ENCODE results near the gene PSMD1. TPM values are rescaled to one million over a fixed set of nuclear protein-coding genes. Genes with fewer than 3 reads are reported as not detected.
"Not testable (repeated sequence)": the region's sequence is repeated elsewhere in the genome, so short reads cannot be mapped to it uniquely, and the experiment has no call there.

The PSMD1 gene
- total RNA-seq, 1 experiment from 2014 or later = 164 TPM

GRCh38 chr2:231174211-231174651 is 117.6 kb downstream of the PSMD1 start:
- Histone ChIP-seq H3K36me3 (peaks cover 60% of the 10 kb centered on the region), H3K4me3 (no peak overlapping the region), H3K4me1 (replicated peaks) (peaks cover under 1% of the 10 kb centered on the region; the same call in 1 of the 2 replicates), H3K27me3 (replicated peaks) (no peaks in the 10 kb centered on the region), H3K9me3 (replicated peaks) (no peaks in the 10 kb centered on the region), H3K27ac (no peak overlapping the region)
- no peak for DNase-seq (ENCODE audit: low read depth in 1 of 2, low spot score in 2 of 2)

DNA sequence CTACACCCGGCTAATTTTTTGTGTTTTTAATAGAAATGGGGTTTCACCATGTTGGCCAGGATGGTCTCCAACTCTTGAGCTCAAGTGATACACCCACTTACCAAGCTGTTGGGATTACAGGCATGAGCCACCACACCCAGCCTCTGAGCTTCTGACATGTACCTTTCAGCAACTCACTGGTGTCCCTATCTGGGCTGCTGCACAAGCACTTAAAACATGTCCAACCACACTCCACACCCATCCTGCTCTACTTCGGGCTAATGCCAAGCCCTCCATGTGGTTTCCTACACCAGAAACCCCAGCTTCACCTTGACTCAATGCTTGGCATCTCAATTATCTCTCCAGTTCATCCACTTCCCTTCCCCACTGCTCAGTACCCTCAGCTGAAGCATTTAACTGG is 119.4 kb downstream of the PSMD1 start:
- no peak for DNase-seq (ENCODE audit: low read depth in 1 of 2, low spot score in 2 of 2)
- Histone ChIP-seq H3K4me1 (replicated peaks) (peaks cover 12% of the 10 kb centered on the region), H3K27ac (no peak overlapping the region), H3K9me3 (replicated peaks) (no peaks in the 10 kb centered on the region), H3K36me3 (peaks cover 45% of the 10 kb centered on the region), H3K4me3 (no peak overlapping the region), H3K27me3 (replicated peaks) (no peaks in the 10 kb centered on the region)

DNA sequence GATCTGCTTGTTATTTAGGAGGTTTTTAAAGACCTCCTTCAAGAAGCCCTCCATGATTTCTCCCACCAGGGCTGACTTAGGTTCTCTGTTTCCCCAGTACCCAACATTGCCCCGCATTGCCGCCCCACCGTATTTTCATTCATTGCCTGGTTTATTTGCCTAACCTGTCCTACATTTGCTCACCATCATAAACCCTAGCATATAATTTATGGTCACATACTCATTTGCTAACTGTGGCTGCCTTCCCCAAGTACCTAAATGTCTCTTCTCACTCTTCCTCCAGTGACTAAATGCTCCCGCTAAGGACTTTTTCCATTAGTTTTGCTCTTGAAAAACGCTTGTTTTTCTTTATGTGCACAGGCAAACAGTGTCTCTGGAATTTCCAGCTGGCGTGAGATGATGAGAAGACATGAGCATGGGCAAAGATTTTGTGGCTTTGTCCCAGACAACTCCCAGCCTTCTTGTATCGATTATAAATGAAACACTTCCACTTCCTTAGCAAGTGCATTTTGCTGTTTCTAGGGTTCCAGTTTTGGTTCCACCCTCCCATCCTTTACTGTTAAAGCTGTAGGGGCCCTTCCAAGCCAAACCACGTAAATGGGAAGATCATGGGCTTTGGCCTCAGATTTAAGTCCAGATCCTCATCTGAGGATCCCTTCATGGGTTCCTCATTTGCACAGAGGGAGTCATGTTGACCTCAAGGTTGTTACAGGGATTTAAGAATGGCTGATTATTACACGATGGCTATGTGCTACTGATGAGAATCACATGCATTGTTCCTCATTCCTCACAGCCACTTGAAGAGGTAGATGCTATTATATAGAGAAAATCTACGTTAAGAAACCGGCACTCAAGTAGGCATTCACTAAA is 120.7 kb downstream of the PSMD1 start:
- no peak overlapping the region for H3K4me3 ChIP-seq
- no peaks in the 10 kb centered on the region for H3K27me3 ChIP-seq (replicated peaks)
- H3K36me3 ChIP-seq = peaks cover 31% of the 10 kb centered on the region
- no peak overlapping the region for H3K27ac ChIP-seq
- peaks cover 24% of the 10 kb centered on the region for H3K4me1 ChIP-seq (replicated peaks)
- no peaks in the 10 kb centered on the region for H3K9me3 ChIP-seq (replicated peaks)
- DNase-seq (ENCODE audit: low read depth in 1 of 2, low spot score in 2 of 2) = no peak

DNA sequence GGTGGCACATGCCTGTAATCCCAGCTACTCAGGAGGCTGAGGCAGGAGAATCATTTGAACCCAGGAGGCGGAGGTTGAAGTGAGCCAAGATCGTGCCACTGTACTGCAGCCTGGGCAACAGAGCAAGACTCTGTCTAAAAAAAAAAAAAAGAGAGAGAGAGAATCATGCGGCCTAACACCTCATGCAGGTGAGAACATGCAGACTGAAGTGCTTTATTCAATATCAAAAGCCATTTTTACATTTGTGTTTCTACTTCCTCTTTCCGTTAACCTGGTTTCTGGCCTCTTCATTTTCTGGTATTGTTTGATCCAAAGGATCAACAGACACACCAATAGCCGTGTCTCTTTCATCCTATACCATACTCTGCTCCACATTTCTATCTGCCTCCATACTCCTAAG is 122.1 kb downstream of the PSMD1 start:
- H3K9me3 ChIP-seq (replicated peaks); H3K27me3 ChIP-seq (replicated peaks); DNase-seq (ENCODE audit: low read depth in 1 of 2, low spot score in 2 of 2); H3K27ac ChIP-seq; H3K4me3 ChIP-seq: not testable (repeated sequence)
- Histone ChIP-seq H3K36me3 (peaks cover 22% of the 10 kb centered on the region), H3K4me1 (replicated peaks) (peaks cover 25% of the 10 kb centered on the region)

DNA sequence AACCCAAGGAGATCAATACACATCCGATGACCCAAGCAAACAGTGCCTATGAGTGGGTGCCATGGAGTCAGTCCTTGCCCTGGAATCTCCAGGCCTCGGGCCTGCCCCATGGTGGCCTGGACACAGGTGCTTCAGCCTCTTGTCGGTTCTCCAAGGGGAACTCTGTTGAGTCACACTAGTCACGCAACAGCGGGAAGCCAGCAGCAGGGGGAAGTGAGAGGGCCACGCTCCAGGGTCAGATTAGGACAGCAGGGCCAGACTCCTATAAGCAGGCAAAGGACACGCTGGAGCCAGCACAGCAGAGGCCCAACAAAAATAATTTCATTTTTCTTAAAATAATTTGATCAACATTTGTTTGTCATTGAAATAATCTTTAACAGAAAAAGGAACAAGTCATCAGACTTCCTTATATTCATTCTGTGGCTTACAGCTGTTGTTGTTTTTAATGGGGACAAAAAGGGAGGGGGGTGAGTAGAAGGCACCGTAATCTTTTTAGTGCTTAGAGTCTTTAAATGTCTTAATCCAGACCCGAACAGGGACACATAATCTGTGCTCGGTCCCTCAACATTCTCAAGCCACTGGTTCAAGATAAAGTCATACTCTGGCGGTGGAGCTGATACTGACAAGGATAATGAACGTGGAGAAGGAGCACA is 125.3 kb downstream of the PSMD1 start:
- no peaks in the 10 kb centered on the region for H3K27me3 ChIP-seq (replicated peaks)
- no peak overlapping the region for H3K4me3 ChIP-seq
- H3K27ac ChIP-seq = no peak overlapping the region
- no peaks in the 10 kb centered on the region; the same call in 1 of the 2 replicates for H3K36me3 ChIP-seq
- peak; percentile 51 to 69 for DNase-seq (ENCODE audit: low read depth in 1 of 2, low spot score in 2 of 2)
- H3K4me1 ChIP-seq (replicated peaks) = peaks cover 30% of the 10 kb centered on the region
- no peaks in the 10 kb centered on the region for H3K9me3 ChIP-seq (replicated peaks)

DNA sequence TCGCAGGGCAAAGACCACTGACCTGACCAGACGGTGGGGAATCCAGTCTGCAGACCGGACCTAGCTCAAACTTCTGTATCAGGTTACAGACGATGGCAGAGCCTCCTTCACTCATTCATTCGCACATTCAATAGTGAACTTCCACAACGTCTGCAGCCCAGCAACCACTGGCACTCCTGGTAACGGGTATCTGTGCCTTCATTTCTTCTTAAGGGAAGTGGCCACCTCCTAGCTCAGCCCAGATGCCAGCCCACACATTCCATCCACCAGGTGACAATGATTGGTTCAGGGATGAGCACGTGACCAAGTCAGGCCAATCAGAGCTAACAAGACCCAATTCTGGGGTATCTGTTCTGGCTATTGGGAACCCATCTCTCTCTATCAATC is 125.8 kb downstream of the PSMD1 start:
- Histone ChIP-seq H3K9me3 (replicated peaks) (no peaks in the 10 kb centered on the region), H3K27me3 (replicated peaks) (no peaks in the 10 kb centered on the region), H3K27ac (no peak overlapping the region), H3K36me3 (no peaks in the 10 kb centered on the region), H3K4me3 (no peak overlapping the region), H3K4me1 (replicated peaks) (peaks cover 30% of the 10 kb centered on the region)
- no peak for DNase-seq (ENCODE audit: low read depth in 1 of 2, low spot score in 2 of 2)

DNA sequence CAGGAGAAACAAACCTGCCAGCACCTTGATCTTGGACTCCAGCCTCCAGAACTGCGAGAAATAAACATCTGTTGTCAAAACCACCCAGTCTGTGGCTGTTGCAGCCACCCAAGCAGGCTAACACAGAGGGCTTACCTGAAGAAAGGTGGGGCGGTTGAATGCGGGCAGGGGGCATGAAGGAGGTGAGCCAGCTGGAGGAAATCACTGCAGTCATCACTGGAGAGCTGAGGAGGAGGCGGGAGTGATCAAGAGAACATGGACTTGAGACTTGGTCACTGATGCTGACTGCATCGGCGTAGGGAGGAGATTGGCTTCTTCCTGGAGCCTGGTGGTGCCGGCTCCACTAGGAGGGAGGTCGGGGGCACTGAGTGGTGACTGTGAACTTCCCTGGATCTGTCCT is 127.2 kb downstream of the PSMD1 start:
- no peaks in the 10 kb centered on the region for H3K27me3 ChIP-seq (replicated peaks)
- H3K36me3 ChIP-seq = no peaks in the 10 kb centered on the region
- H3K9me3 ChIP-seq (replicated peaks) = no peaks in the 10 kb centered on the region
- H3K4me3 ChIP-seq = no peak overlapping the region
- H3K27ac ChIP-seq = no peak overlapping the region
- no peak for DNase-seq (ENCODE audit: low read depth in 1 of 2, low spot score in 2 of 2)
- peaks cover 30% of the 10 kb centered on the region for H3K4me1 ChIP-seq (replicated peaks)

DNA sequence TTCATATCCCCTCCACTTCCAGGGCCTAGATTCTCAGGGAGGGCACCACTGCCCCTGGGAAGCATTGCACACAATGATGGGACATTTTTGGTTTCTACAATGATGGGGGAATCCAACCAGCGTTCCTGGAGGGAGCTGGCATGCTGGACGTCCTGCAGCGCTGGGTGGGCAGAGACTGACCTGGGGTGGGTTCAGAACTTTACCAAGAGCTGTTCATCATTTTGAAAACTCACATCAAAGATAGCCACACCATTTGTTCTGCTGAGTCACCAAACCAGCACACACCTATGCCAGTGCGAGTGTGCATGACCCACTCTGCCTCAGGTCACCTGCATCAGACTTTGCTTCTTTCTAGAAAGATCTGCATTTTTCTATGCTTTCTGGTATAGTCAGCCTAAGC is 127.7 kb downstream of the PSMD1 start:
- Histone ChIP-seq H3K27me3 (replicated peaks) (no peaks in the 10 kb centered on the region), H3K27ac (no peak overlapping the region), H3K9me3 (replicated peaks) (no peaks in the 10 kb centered on the region), H3K36me3 (no peaks in the 10 kb centered on the region), H3K4me1 (replicated peaks) (peaks cover 29% of the 10 kb centered on the region), H3K4me3 (no peak overlapping the region)
- no peak for DNase-seq (ENCODE audit: low read depth in 1 of 2, low spot score in 2 of 2)

DNA sequence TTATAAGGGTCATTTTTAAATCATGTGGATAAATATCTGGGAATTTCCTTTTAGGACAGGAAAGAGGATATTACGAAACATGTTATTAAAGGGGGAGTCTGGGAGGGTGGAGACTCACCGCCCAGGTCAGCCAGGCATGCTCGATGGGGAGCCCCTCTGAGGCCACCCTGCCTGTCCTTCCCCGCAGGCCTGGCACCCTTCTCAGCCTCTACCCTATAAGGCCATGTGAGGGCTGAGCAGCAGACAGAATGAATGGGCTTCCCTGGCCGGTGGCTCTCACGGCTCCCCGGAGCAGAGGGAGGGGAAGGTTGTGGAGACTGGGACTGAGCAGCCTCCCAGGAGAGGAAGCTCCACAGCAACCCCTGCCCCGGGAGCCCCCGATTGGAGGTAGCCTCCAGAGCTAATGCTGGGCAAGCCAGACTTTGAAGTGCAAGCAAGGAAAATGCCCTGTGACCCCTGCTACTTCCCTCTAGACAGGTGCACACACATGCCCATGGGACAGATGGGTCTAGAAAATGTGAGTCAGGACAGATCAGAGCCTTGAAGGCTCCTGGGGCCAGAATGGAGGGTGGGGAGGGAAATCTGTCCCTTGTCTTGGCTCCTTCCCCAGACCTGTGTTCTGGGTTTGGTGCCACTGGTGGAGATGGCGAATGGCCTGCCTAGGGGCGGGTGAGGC is 128.5 kb downstream of the PSMD1 start:
- Histone ChIP-seq H3K27me3 (replicated peaks) (no peaks in the 10 kb centered on the region), H3K27ac (no peak overlapping the region), H3K4me3 (no peak overlapping the region), H3K9me3 (replicated peaks) (no peaks in the 10 kb centered on the region), H3K36me3 (no peaks in the 10 kb centered on the region), H3K4me1 (replicated peaks) (peaks cover 20% of the 10 kb centered on the region)
- DNase-seq (ENCODE audit: low read depth in 1 of 2, low spot score in 2 of 2) = no peak

- Histone ChIP-seq H3K4me1 (replicated peaks) (peaks cover 18% of the 10 kb centered on the region), H3K4me3 (no peak overlapping the region), H3K36me3 (no peaks in the 10 kb centered on the region), H3K27ac (no peak overlapping the region), H3K9me3 (replicated peaks) (no peaks in the 10 kb centered on the region), H3K27me3 (replicated peaks) (no peaks in the 10 kb centered on the region)
- DNase-seq (ENCODE audit: low read depth in 1 of 2, low spot score in 2 of 2) = no peak
Observed at GRCh38 chr2:231185886-231186285, 129.2 kb downstream of the PSMD1 start.

DNA sequence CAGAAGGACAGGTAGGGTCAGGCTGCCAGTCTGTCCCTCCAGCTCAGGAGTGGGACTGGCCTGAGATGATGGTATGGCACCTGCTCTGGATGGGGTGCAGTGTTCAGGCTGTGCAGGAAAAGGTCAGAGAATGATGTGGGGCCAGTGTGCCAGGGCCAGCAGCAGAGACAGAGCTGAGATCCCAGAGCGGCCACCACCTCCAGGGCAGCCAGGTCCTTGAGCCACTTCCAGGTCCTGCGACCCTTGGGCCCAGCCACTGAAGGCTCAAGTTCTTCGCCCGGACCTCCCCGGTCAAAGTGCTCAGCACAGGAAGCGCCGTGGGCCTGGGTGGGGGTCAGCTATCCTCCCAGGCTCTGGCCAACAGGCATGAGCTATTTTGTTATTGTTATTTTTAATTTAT is 129.7 kb downstream of the PSMD1 start:
- Histone ChIP-seq H3K4me3 (no peak overlapping the region), H3K9me3 (replicated peaks) (no peaks in the 10 kb centered on the region), H3K36me3 (no peaks in the 10 kb centered on the region), H3K27ac (no peak overlapping the region), H3K4me1 (replicated peaks) (peaks cover 16% of the 10 kb centered on the region), H3K27me3 (replicated peaks) (no peaks in the 10 kb centered on the region)
- no peak for DNase-seq (ENCODE audit: low read depth in 1 of 2, low spot score in 2 of 2)

DNA sequence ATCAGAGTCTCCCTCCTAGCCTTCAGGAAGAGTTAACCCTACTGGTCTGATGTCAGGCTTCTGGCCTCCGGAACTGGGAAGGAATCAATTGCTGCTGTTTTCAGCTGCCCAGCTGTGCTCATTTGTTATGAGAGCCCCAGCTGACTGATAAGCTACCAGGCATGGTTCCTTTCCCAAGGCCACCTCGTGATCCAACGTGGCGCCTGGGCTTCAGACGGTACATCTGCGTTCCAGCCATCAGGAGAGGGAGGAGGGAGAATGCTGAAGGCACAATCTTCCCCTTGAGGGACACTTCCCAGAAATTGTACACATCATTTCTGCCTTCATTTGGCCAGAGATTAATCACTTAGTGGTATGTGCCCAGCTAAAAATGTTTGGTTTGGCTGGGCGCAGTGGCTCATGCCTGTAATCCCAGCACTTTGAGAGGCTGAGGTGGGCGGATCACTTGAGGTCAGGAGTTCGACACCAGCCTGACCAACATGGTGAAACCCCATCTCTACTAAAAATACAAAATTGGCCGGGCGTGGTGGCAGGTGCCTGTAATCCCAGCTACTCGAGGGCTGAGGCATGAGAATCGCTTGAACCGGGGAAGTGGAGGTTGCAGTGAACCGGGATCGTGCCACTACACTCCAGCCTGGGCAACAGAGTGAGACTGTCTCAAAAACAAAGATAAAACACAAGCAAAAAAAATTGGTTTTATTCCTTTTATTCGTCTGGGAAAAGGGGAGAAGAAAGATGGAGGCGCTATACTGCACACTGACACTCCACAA is 131.3 kb downstream of the PSMD1 start:
- no peaks in the 10 kb centered on the region for H3K9me3 ChIP-seq (replicated peaks)
- no peak overlapping the region for H3K27ac ChIP-seq
- no peak overlapping the region for H3K4me3 ChIP-seq
- no peaks in the 10 kb centered on the region for H3K36me3 ChIP-seq
- peak in 1 of 2 experiments; percentile 15 for DNase-seq (ENCODE audit: low read depth in 1 of 2, low spot score in 2 of 2)
- H3K4me1 ChIP-seq (replicated peaks) = peaks cover 10% of the 10 kb centered on the region
- H3K27me3 ChIP-seq (replicated peaks) = no peaks in the 10 kb centered on the region

GRCh38 chr2:231188506-231189170 is 132.0 kb downstream of the PSMD1 start:
- Histone ChIP-seq H3K9me3 (replicated peaks) (no peaks in the 10 kb centered on the region), H3K36me3 (no peaks in the 10 kb centered on the region), H3K27me3 (replicated peaks) (no peaks in the 10 kb centered on the region), H3K4me1 (replicated peaks) (peaks cover 10% of the 10 kb centered on the region), H3K4me3 (no peak overlapping the region), H3K27ac (no peak overlapping the region)
- no peak for DNase-seq (ENCODE audit: low read depth in 1 of 2, low spot score in 2 of 2)

Data from SJSA1 (cell line).